ENCODE results near the gene IGF2BP3.

The IGF2BP3 gene

DNA sequence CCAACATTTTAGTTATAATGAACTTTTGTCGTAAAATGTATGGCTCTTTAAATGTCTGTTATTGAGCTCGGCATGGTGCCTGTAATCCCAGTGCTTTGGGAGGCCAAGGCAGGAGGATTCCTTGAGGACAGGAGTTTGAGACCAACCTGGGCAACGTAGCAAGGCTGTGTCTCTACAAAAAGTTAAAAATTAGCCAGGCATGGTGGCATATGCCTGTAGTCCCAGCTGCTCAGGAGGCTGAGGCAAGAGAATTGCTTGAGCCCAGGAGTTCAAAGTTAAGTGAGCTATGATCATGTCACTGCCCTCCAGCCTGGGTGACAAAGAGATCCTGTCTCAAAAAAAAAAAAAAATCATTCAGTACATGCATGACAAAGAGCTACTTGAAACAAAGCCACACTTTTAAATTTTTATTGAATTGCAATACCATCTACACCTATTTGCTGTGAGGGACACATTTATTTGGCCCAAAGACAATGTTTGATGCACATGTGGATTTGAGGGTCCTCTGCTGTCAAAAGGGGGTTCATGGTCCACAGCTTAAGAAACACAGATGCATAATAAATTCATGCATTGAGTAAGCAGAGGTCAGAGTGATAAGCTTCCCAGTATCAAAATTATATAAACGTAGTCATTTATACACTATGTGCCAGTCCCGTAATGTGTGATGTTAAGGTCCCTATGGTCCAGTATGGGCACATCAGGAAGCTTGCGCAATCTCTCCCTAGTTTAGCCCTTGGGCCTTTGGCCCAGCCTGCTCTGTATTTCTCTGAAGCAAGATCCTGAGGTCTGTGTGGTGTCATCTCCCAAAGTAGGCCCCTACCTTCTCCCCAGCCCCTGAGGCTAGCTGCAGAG, 175.5 kb downstream of the IGF2BP3 start:
- no peaks in the 10 kb centered on the region for H3K36me3 Mint-ChIP-seq
- H3K27me3 Mint-ChIP-seq, result no peaks in the 10 kb centered on the region
- no peaks in the 10 kb centered on the region for H3K9me3 Mint-ChIP-seq
- H3K4me3 Mint-ChIP-seq, result no peak overlapping the region
- peaks cover 19% of the 10 kb centered on the region for H3K4me1 Mint-ChIP-seq
- no peak overlapping the region for H3K27ac Mint-ChIP-seq

DNA sequence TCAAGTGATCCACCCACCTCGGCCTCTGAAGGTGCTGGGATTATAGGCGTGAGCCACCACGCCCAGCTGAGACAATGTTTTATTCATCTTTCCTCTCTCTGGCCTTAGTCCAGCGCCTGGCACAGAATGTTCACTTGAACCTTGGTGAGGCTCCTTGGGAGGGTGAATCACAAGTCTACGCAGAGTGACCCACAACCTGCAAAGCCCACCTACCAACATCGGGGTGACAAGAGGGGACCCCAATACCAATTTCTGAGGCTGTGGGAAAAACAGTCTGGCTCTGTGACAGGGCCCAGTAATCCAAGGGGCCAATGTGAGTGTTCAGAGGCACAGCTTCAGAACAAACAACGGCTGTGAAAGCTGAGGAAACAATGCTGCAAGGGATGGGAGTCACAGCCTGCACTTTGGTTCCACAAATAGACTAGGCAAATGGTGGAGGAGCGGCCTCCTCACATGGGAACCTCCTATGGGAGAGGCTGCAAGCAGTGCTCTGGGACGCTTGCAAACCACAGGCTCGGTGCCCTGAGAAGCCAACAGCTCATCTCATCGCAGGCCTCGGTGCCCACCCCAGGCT, 176.7 kb downstream of the IGF2BP3 start:
- Mint-ChIP-seq H3K27me3 (no peaks in the 10 kb centered on the region), H3K9me3 (no peaks in the 10 kb centered on the region), H3K4me1 (peaks cover 17% of the 10 kb centered on the region), H3K4me3 (no peak overlapping the region), H3K27ac (no peak overlapping the region), H3K36me3 (no peaks in the 10 kb centered on the region)

DNA sequence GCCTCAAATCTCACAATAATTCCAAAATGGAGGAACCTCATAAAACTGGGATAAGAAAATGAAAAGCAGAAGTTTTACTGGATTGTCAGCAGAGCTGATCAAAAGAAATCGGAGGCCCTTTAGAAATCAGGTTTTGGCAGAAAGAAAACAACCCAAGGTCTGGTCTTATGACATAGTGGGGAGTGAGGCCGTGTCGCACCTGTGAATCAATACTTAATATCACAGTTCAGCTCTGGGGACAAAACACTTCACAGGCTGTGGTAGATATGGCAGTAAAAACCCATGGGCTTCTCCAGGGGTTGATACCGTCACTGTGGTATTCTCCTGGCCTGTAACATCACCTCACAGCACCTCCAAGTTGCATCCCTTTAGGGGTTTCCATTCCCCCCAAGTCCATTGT, 177.7 kb downstream of the IGF2BP3 start:
- H3K4me1 Mint-ChIP-seq, result peaks cover 15% of the 10 kb centered on the region
- H3K4me3 Mint-ChIP-seq, result no peak overlapping the region
- H3K9me3 Mint-ChIP-seq, result no peaks in the 10 kb centered on the region
- H3K36me3 Mint-ChIP-seq, result no peaks in the 10 kb centered on the region
- no peaks in the 10 kb centered on the region for H3K27me3 Mint-ChIP-seq
- H3K27ac Mint-ChIP-seq, result no peak overlapping the region

DNA sequence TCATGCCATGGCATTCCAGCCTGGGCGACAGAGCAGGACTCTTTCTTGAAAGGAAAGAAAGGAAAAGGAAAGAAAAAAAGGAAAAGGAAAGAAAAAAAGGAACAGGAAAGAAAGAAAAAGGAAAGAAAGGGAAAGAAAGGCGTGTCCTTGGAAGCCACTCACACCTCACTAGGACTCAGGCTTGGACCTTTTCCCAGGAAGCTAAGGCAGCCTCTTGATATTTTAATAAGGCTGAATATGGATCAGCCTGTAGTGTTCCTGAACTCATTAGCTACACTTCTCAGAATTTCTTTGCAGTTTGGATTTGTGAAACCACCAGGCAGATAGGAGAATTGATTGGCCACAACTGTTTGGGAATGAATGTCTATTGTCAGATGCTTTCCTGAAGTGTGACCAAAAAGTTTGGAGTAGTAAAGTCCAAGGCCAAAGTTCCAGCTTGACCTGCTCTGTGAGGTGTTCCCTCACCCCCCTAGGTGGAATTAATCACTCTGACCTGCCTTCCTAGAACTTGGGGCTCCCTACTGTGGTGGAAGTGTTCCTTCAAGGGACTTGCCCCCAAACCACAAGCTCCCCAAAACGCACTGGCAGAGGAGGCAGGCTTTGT, 178.2 kb downstream of the IGF2BP3 start:
- peaks cover 18% of the 10 kb centered on the region for H3K4me1 Mint-ChIP-seq
- no peaks in the 10 kb centered on the region for H3K36me3 Mint-ChIP-seq
- H3K4me3 Mint-ChIP-seq, result no peak overlapping the region
- H3K27me3 Mint-ChIP-seq, result no peaks in the 10 kb centered on the region
- H3K27ac Mint-ChIP-seq, result no peak overlapping the region
- no peaks in the 10 kb centered on the region for H3K9me3 Mint-ChIP-seq

DNA sequence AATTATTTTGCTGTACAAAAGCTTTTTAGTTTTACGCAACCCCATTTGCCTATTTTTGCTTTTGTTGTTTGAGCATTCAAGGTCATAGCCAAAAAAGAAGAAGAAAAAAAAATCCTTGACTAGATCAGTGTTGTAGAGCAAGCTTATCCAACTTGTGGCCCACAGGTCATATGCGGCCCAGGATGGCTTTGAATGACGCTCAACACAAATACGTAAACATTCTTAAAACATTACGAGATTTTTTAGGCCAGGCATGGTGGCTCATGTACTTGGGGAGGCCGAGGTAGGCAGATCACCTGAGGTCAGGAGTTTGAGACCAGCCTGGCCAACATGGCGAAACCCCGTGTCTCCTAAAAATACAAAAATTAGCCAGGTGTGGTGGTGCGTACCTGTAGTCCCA, 179.3 kb downstream of the IGF2BP3 start:
- H3K4me3 Mint-ChIP-seq, result no peak overlapping the region

DNA sequence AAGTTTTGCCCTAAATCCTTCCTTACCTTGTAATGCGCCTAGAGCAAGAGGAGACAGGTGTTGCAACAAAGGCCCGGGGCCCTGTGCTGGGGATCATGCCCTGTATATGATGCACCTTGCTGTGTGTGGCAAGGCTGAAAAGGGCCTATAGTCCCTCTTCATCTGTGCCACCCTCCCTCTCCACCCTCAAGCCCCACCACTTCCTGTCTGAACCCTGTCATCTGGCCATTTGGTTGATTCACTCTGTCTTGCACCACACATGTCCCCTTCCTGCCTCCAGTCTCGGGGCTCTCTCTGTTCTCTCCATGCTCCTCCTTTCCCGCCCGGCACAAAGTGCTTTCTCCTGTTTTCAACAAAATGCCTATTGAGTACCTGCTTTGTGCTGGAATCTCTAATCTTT, 182.7 kb downstream of the IGF2BP3 start:
- peaks cover 18% of the 10 kb centered on the region for H3K4me1 Mint-ChIP-seq
- H3K9me3 Mint-ChIP-seq, result no peaks in the 10 kb centered on the region
- H3K4me3 Mint-ChIP-seq, result no peak overlapping the region
- H3K36me3 Mint-ChIP-seq, result no peaks in the 10 kb centered on the region
- no peak overlapping the region for H3K27ac Mint-ChIP-seq
- H3K27me3 Mint-ChIP-seq, result no peaks in the 10 kb centered on the region

More for the DNA sequence above, 179.3 kb downstream of the IGF2BP3 start:
- Mint-ChIP-seq H3K27me3 (no peaks in the 10 kb centered on the region), H3K27ac (no peak overlapping the region), H3K4me1 (peaks cover 18% of the 10 kb centered on the region), H3K9me3 (no peaks in the 10 kb centered on the region), H3K36me3 (no peaks in the 10 kb centered on the region)

DNA sequence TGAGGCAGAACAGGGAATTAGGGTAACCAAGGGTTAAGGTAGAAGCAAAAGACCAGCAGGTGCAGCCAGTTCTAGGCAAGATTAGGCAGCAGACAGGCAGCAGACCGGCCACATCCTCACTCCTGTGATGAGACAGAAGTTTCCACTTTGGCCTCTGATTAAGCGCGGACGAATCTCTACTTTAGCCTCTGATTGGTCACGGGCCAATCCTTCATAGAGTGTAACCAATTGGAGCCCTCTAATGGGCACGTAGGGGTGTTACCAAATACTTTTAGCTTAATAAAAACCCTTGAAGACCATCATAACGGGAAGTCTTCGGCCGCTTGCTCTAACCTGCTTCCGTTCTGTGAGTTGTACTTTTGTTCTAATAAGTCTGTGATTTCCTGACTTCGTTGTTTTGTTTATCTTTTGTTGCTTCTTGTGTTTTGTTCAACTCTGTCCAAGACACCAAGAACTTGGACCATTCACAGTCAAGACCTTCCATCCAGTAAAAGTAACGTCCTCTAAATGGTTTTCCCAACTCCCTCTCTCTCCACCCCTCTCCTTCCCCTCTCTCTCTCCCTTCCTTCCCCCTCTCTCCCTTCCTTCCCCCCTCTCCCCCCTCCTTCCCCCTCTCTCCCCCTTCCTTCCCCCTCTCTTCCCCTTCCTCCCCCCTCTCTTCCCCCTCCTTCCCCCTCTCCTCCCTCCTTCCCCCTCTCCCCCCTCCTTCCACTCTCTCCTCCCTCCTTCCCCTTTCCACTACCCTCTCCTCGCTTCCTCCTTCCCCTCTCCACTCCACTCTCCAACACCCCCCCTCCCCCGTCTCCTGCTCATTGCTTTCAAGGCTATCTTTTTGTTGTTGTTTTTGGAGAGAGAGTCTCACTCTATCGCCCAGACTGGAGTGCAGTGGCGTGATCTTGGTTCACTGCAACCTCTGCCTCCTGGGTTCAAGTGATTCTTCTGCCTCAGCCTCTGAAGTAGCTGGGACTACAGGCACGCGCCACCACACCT, 184.3 kb downstream of the IGF2BP3 start:
- no peaks in the 10 kb centered on the region for H3K9me3 Mint-ChIP-seq
- H3K27me3 Mint-ChIP-seq, result no peaks in the 10 kb centered on the region
- no peaks in the 10 kb centered on the region for H3K36me3 Mint-ChIP-seq
- no peak overlapping the region for H3K4me3 Mint-ChIP-seq
- H3K27ac Mint-ChIP-seq, result no peak overlapping the region
- H3K4me1 Mint-ChIP-seq, result peaks cover 17% of the 10 kb centered on the region

DNA sequence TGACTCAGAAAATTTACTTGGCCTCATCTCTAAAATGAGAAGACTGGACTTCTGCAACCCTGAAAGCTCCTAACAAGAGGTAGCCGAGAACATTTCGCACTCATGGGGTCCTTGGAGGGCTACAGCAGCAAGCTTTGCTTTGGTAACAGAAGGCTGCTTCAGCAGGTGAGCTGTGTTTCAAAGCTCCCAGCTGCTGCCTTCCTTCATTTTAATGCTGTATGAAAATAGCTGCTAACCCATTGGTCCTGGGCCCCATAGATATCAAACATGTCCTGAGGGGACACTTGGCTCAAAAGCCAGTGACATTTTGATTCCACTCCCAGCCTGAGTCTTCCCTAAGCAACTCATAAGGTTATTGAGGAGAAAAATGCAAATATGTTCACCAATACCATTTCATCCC, 185.4 kb downstream of the IGF2BP3 start:
- H3K4me3 Mint-ChIP-seq, result no peak overlapping the region
- H3K27ac Mint-ChIP-seq, result no peak overlapping the region
- no peaks in the 10 kb centered on the region for H3K36me3 Mint-ChIP-seq
- no peaks in the 10 kb centered on the region for H3K27me3 Mint-ChIP-seq
- no peaks in the 10 kb centered on the region for H3K9me3 Mint-ChIP-seq
- peaks cover 12% of the 10 kb centered on the region for H3K4me1 Mint-ChIP-seq

DNA sequence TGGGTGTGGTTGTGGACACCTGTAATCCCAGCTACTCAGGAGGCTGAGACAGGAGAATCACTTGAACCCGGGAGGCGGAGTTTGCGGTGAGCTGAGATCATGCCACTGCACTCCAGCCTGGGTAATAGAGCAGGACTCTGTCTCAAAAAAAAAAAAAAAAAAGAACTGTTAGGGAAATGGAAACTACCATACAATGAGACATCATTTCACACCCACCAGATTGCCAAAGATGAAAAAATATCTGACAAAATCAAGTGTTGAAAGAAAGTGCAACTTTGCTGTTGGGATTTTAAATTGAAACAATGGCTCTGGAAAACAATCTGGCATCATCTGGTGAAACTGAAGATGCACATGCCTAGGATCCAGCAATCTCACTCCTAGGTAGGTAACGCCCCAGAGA, 187.2 kb downstream of the IGF2BP3 start:
- Mint-ChIP-seq H3K36me3 (no peaks in the 10 kb centered on the region), H3K4me1 (peaks cover 7% of the 10 kb centered on the region), H3K27ac (no peak overlapping the region), H3K27me3 (no peaks in the 10 kb centered on the region), H3K4me3 (no peak overlapping the region), H3K9me3 (no peaks in the 10 kb centered on the region)

DNA sequence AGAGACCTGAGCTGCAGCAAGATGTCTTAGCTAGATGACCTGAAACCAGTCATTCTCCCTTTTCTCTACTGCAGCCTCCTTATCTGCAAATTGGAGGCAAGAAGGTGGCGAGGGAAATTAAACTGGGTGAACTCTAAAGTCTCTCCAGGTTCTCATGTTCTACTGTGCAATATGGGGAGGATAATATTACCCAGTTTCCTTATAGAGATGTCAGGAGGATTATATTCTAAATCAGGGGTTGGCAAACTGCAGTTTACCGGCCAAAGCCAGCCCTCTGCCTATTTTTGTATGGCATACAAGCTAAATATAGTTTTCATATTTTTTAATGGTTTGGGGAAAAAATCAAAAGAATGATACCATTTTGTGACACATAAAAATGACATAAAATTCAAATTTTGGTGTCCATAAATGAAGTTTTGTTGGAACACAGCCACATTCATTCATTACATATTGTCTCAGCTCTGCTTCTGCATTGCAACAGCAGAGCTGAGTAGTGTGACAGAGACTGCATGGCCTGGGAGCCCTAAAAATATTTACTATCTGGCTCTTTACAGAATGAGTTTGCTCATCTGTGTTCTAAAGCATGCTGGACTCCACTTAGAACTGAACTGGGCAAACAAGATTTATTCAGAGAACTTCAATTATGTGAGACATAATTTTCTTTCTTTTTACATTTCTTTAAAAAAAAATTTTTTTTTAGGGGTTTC, 190.3 kb downstream of the IGF2BP3 start:
- peaks cover 3% of the 10 kb centered on the region for H3K4me1 Mint-ChIP-seq

DNA sequence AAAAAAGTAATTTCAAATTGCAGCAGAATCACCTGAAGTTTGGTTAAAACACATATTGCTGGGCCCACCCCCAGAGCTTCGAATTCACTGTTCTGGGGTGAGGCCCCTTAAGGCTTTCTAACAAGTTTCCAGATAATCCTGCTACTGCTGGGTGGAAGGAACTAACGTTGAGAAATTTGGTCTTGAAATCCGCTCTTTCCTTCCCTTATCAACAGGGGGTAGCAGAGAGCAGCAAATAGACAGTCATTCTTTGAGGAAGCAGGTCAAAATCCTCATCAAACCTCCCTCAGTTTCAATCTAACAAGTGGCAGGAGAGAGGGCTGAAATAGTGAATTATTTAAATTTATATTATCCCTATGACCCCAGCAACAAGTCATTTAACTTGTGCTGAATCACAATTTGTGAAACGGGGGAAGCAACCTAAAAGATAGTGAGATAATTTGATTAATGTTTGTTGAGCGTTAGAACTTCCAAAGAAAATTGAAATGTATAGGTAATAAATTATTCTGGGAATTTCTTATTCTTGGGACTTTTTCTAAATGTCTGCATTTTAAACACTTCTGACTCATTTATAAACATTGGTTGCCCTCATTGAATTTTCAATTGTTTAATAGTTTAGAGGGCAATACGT, 192.8 kb downstream of the IGF2BP3 start:
- no peak overlapping the region for H3K4me3 Mint-ChIP-seq
- H3K36me3 Mint-ChIP-seq, result no peaks in the 10 kb centered on the region
- no peak overlapping the region for H3K27ac Mint-ChIP-seq

More for the DNA sequence above, 190.3 kb downstream of the IGF2BP3 start:
- Mint-ChIP-seq H3K9me3 (no peaks in the 10 kb centered on the region), H3K4me3 (no peak overlapping the region), H3K27ac (no peak overlapping the region), H3K27me3 (no peaks in the 10 kb centered on the region), H3K36me3 (no peaks in the 10 kb centered on the region)

DNA sequence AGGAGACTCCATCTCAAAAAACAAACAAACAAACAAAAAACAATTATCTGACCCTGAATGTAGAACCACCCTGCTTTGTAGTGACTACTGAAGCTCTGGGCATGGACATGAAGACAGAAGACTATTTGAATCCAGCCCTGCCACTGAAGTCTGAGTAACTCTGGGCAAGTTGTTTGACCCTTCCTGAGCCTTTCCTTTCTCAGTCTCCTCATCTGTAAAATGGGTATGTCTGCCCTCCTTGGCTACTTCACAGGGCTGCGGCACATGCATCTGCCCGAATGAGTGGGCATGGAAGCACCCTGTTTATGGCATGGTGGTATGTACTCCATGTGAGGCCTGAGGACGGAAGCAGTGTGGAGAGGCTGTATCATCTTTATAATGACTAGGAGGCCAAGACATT, 193.3 kb downstream of the IGF2BP3 start:
- peak overlapping the region; percentile 80 for H3K27ac Mint-ChIP-seq
- no peaks in the 10 kb centered on the region for H3K36me3 Mint-ChIP-seq
- no peak overlapping the region for H3K4me3 Mint-ChIP-seq
- no peaks in the 10 kb centered on the region for H3K27me3 Mint-ChIP-seq
- peaks cover 19% of the 10 kb centered on the region for H3K4me1 Mint-ChIP-seq
- no peaks in the 10 kb centered on the region for H3K9me3 Mint-ChIP-seq

More for the DNA sequence above, 192.8 kb downstream of the IGF2BP3 start:
- Mint-ChIP-seq H3K27me3 (no peaks in the 10 kb centered on the region), H3K4me1 (peaks cover 15% of the 10 kb centered on the region), H3K9me3 (no peaks in the 10 kb centered on the region)

DNA sequence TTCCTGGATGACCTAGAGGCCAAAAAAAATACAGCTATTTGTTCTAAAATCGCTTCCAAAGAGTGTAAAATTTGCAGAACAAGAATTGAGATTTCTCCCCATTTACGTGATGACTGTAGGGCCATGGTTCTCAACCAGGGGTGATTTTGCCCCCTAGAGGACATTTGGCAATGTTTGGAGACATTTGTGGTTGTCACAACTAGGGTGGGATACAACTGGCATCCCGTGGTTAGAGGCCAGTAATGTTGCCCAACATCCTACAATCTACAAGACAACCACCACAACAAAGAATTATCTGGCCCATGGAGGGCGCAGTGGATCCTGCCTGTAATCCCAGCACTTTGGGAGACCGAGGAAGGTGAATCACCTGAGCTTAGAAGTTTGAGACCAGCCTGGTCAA, 193.9 kb downstream of the IGF2BP3 start:
- no peak overlapping the region for H3K4me3 Mint-ChIP-seq
- no peaks in the 10 kb centered on the region for H3K36me3 Mint-ChIP-seq
- peaks cover 19% of the 10 kb centered on the region for H3K4me1 Mint-ChIP-seq
- no peak overlapping the region for H3K27ac Mint-ChIP-seq
- no peaks in the 10 kb centered on the region for H3K9me3 Mint-ChIP-seq
- no peaks in the 10 kb centered on the region for H3K27me3 Mint-ChIP-seq

DNA sequence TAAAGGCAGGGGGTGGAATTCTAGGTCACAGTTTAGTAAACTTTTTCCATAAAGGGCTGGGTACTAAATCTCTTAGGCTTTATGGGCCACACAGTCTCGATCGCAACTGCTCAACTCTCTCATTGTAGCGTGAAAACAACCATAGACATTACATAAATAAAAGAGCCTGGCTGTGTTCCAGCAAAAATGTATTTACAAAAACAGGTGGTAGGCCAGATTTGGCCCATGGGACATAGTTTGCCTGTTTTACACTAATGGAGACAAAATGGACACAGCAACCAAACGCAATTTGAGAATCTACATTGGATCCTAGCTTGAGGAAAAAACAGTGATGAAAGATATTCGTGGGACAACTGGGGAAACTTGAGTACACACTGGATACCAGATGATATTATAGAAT, 194.4 kb downstream of the IGF2BP3 start:
- H3K27me3 Mint-ChIP-seq, result no peaks in the 10 kb centered on the region
- no peaks in the 10 kb centered on the region for H3K9me3 Mint-ChIP-seq
- no peak overlapping the region for H3K4me3 Mint-ChIP-seq
- no peaks in the 10 kb centered on the region for H3K36me3 Mint-ChIP-seq
- H3K4me1 Mint-ChIP-seq, result peaks cover 19% of the 10 kb centered on the region
- no peak overlapping the region for H3K27ac Mint-ChIP-seq
